Neural progenitor cell (in vitro differentiated cells): ENCODE data around the gene PDGFB. TPM values are rescaled to one million over a fixed set of nuclear protein-coding genes. Genes with fewer than 3 reads are reported as not detected.

Experiments
- DNase-seq: peaks from one replicate; pipeline ENCODE4 v3.0.0-alpha.2; 2016; ENCODE audit warnings: low spot score
- H2AFZ ChIP-seq: fragments of 200-600 bp; sonication (generic); replicated peaks from 2 replicates; pipeline ENCODE4 v1.6.1; 2016; ENCODE audit warnings: antibody characterized with exemption
- H3F3A ChIP-seq: fragments of 200-600 bp; sonication (generic); 2 replicates; pipeline ENCODE4 v1.6.1; 2016; ENCODE audit warnings: antibody characterized with exemption, low read depth
- H3K27ac ChIP-seq: fragments of 200-600 bp; sonication (generic); 2 replicates; pipeline ENCODE4 v1.5.1; 2016; ENCODE audit warnings: mild to moderate bottlenecking
- H3K27me3 ChIP-seq: fragments of 200-600 bp; sonication (generic); 2 replicates; pipeline ENCODE4 v1.6.1; 2016; ENCODE audit warnings: mild to moderate bottlenecking, moderate library complexity
- H3K36me3 ChIP-seq: fragments of 200-600 bp; sonication (generic); 2 replicates; pipeline ENCODE4 v1.5.1; 2016
- H3K4me1 ChIP-seq: fragments of 200-600 bp; sonication (generic); 2 replicates; pipeline ENCODE4 v1.6.1; 2016; ENCODE audit warnings: mixed run types
- H3K4me2 ChIP-seq: fragments of 200-600 bp; sonication (generic); 2 replicates; pipeline ENCODE4 v1.6.1; 2016
- H3K4me3 ChIP-seq: fragments of 200-600 bp; sonication (generic); 2 replicates; pipeline ENCODE4 v1.5.1; 2016
- H3K79me2 ChIP-seq: fragments of 200-600 bp; sonication (generic); 2 replicates; pipeline ENCODE4 v1.6.1; 2016; ENCODE audit warnings: low read depth
- H3K9ac ChIP-seq: fragments of 200-600 bp; sonication (generic); 2 replicates; pipeline ENCODE4 v1.6.1; 2016
- H3K9me3 ChIP-seq: fragments of 200-600 bp; sonication (generic); 2 replicates; pipeline ENCODE4 v1.5.1; 2016; ENCODE audit warnings: low read depth
- H4K20me1 ChIP-seq: fragments of 200-600 bp; sonication (generic); 2 replicates; pipeline ENCODE4 v1.6.1; 2016; ENCODE audit warnings: low read depth
- H3K27ac Mint-ChIP-seq: 3 replicates; pipeline ENCODE4 v1.8.0; 2021; ENCODE audit warnings: mixed read lengths
- H3K27me3 Mint-ChIP-seq: 2 replicates; pipeline ENCODE4 v1.8.0; 2022; ENCODE audit warnings: low read depth, mild to moderate bottlenecking, inconsistent platforms, moderate library complexity, mixed read lengths; ENCODE audit not compliant: insufficient read depth
- H3K36me3 Mint-ChIP-seq: 3 replicates; pipeline ENCODE4 v1.8.0; 2021; ENCODE audit warnings: mixed read lengths
- H3K4me1 Mint-ChIP-seq: 3 replicates; pipeline ENCODE4 v1.8.0; 2021; ENCODE audit warnings: mixed read lengths
- H3K4me3 Mint-ChIP-seq: 3 replicates; pipeline ENCODE4 v1.8.0; 2021; ENCODE audit warnings: mild to moderate bottlenecking, moderate library complexity, mixed read lengths
- H3K9me3 Mint-ChIP-seq: 3 replicates; pipeline ENCODE4 v1.8.0; 2020; ENCODE audit warnings: mixed read lengths
- EZH2 ChIP-seq: fragments of 200-600 bp; sonication (generic); IDR thresholded peaks from 2 replicates; pipeline ENCODE4 v1.6.1; 2017; ENCODE audit warnings: antibody characterized with exemption, mild to moderate bottlenecking, moderate library complexity
- EZH2phosphoT487 ChIP-seq: fragments of 200-600 bp; sonication (generic); IDR thresholded peaks from 2 replicates; pipeline ENCODE4 v1.6.1; 2017; ENCODE audit warnings: antibody characterized with exemption
- total RNA-seq: library from RNA; depleted of rRNA; stranded (reverse); fragments of >200 nt; gene quantifications from 2 replicates; pipeline ENCODE4 v1.2.3, GENCODE V29; 2015; ENCODE audit warnings: low replicate concordance
- TF ChIP-seq, protein P1 (sequence below): fragments of 200-600 bp; sonication (generic); IDR thresholded peaks from 2 replicates; pipeline ENCODE4 v1.5.1; 2017; ENCODE audit warnings: antibody characterized with exemption, mild to moderate bottlenecking

Gene PDGFB
- total RNA-seq, 1 donor from 2014 or later = 0.15 TPM

DNA sequence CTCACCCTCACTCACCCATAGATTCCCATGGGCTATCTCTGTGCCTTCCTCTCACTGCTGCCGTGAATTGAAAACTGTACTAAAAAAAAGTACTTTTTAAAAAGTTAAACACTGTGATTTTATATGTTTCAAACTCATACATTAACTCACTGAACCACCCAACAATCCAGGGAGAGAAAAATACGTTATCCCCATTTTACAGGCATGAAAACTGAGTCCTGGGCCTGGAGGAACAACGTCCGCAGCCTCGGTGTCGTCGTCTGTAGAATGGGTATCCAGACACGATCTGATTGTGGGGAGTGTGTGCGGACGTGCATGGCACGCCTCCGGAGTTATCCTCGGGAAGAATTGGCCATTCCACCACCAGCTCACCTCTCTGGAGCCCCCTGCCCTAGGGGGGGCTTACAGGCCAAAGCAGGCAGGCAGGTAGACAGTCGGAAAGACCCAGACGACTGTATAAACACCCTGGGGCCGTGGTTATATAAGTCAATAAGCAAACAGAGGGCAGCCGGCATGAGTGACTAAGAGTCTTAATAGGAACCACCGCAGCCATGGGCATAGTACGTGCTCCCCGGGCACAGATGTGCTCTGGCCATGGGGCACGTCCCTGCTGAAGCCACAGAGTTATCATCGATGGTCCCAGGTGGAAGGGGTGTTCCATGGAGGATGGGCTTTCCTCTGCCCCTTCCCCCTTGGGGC lies 7.1 kb upstream of the PDGFB start:
- H3K4me2 ChIP-seq = no peak overlapping the region
- H3K9ac ChIP-seq = no peak overlapping the region
- peaks cover 16% of the 10 kb centered on the region for H3F3A ChIP-seq
- Mint-ChIP-seq H3K4me3 (peak overlapping the region; percentile 52), H3K36me3 (no peaks in the 10 kb centered on the region), H3K27ac (no peak overlapping the region), H3K4me1 (peaks cover 26% of the 10 kb centered on the region), H3K27me3 (peaks cover 24% of the 10 kb centered on the region), H3K9me3 (no peaks in the 10 kb centered on the region)
- H3K27me3 ChIP-seq = peaks cover 24% of the 10 kb centered on the region
- no peak overlapping the region for H3K4me3 ChIP-seq
- no peaks in the 10 kb centered on the region for H3K36me3 ChIP-seq
- no peak overlapping the region for H2AFZ ChIP-seq
- no peak for DNase-seq
- no peaks in the 10 kb centered on the region for H3K9me3 ChIP-seq
- TF ChIP-seq EZH2phosphoT487 (no peak), EZH2 (no peak)
- TF ChIP-seq, protein P1, sequence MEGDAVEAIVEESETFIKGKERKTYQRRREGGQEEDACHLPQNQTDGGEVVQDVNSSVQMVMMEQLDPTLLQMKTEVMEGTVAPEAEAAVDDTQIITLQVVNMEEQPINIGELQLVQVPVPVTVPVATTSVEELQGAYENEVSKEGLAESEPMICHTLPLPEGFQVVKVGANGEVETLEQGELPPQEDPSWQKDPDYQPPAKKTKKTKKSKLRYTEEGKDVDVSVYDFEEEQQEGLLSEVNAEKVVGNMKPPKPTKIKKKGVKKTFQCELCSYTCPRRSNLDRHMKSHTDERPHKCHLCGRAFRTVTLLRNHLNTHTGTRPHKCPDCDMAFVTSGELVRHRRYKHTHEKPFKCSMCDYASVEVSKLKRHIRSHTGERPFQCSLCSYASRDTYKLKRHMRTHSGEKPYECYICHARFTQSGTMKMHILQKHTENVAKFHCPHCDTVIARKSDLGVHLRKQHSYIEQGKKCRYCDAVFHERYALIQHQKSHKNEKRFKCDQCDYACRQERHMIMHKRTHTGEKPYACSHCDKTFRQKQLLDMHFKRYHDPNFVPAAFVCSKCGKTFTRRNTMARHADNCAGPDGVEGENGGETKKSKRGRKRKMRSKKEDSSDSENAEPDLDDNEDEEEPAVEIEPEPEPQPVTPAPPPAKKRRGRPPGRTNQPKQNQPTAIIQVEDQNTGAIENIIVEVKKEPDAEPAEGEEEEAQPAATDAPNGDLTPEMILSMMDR = no peak
- H4K20me1 ChIP-seq = no peaks in the 10 kb centered on the region
- no peaks in the 10 kb centered on the region for H3K79me2 ChIP-seq
- no peak overlapping the region for H3K27ac ChIP-seq
- peaks cover 30% of the 10 kb centered on the region for H3K4me1 ChIP-seq

DNA sequence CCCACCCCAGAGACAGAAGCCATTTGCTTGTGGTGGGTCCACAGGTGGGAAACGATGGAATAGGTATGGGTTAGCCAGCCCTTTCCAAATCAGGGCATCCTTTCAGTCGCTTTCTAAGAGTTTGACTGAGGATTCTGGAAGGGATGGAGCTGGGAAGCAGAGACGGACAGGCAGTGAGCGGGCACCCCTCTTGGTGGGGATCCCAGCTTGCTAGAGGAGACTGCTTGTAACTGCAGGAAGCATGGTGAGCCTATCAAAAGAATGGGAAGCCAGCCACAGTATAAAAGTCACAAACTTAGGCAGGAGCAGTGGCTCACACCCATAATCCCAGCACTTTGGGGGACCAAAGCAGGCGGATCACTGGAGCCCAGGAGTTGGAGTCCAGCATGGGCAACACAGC lies 6.1 kb upstream of the PDGFB start:
- no peak overlapping the region for H3K4me2 ChIP-seq
- DNase-seq = no peak
- peaks cover under 1% of the 10 kb centered on the region for H4K20me1 ChIP-seq

DNA sequence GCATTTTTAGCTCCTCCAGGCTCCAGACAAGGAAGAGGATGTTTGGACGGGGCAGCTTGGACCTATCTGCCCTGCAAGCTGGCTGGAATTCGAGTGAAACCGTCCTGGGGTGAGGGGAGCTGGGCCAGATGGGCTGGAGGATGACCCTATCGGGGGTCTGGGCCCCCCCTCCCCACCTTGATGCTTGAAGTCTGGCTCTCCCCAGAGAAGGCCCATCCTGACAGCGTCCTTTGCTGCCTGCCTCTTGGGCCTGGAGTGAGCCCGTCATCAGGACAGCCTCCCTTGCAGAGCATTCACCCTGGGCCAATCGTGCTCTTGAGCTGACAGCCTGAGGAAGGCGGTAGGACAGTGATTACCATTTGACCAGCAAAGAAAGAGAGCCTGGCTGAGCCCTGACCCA lies 5.3 kb upstream of the PDGFB start:
- Histone ChIP-seq H3K79me2 (no peaks in the 10 kb centered on the region), H2AFZ (peak overlapping the region; percentile 72), H3K4me2 (no peak overlapping the region), H3K27me3 (peaks cover 42% of the 10 kb centered on the region), H3K9me3 (no peaks in the 10 kb centered on the region), H3K27ac (no peak overlapping the region), H3K4me1 (peaks cover 23% of the 10 kb centered on the region), H3K36me3 (no peaks in the 10 kb centered on the region), H4K20me1 (peaks cover 4% of the 10 kb centered on the region), H3F3A (peaks cover 8% of the 10 kb centered on the region), H3K9ac (no peak overlapping the region), H3K4me3 (no peak overlapping the region)
- Mint-ChIP-seq H3K27me3 (peaks cover 39% of the 10 kb centered on the region), H3K4me3 (no peak overlapping the region), H3K9me3 (no peaks in the 10 kb centered on the region), H3K27ac (no peak overlapping the region), H3K36me3 (no peaks in the 10 kb centered on the region), H3K4me1 (peaks cover 25% of the 10 kb centered on the region)
- TF ChIP-seq EZH2 (no peak), EZH2phosphoT487 (no peak)
- TF ChIP-seq, protein P1 = no peak
- peak; percentile 37 for DNase-seq

More for the DNA sequence above, 6.1 kb upstream of the PDGFB start:
- Histone ChIP-seq H3F3A (peaks cover 15% of the 10 kb centered on the region), H3K27ac (no peak overlapping the region), H3K9ac (no peak overlapping the region), H2AFZ (no peak overlapping the region), H3K79me2 (no peaks in the 10 kb centered on the region), H3K9me3 (no peaks in the 10 kb centered on the region), H3K36me3 (no peaks in the 10 kb centered on the region), H3K27me3 (peaks cover 35% of the 10 kb centered on the region), H3K4me3 (no peak overlapping the region), H3K4me1 (peaks cover 30% of the 10 kb centered on the region)
- Mint-ChIP-seq H3K4me3 (no peak overlapping the region), H3K9me3 (no peaks in the 10 kb centered on the region), H3K4me1 (peaks cover 27% of the 10 kb centered on the region), H3K36me3 (no peaks in the 10 kb centered on the region), H3K27ac (no peak overlapping the region), H3K27me3 (peaks cover 34% of the 10 kb centered on the region)
- TF ChIP-seq, protein P1 = no peak
- TF ChIP-seq EZH2 (no peak), EZH2phosphoT487 (no peak)
